Fibroblast of pulmonary artery (primary cell): ENCODE measurements around the gene TBCD.

Source experiments
- DNase-seq: peaks from one replicate; pipeline ENCODE4 v3.0.0-alpha.2; 2010; ENCODE audit warnings: low read depth
- H3K4me3 ChIP-seq: replicated peaks from 2 replicates; pipeline ENCODE4 v1.5.1; 2011; ENCODE audit warnings: low read depth, mild to moderate bottlenecking, control low read depth, low read length, moderate library complexity
- CTCF ChIP-seq: IDR thresholded peaks from 2 replicates; pipeline ENCODE4 v1.5.1; 2011; ENCODE audit warnings: mild to moderate bottlenecking, control low read depth, low read length, inconsistent platforms; ENCODE audit errors: missing control alignments

TBCD gene

GRCh38 chr17:82935966-82936767, 184.3 kb downstream of the TBCD start:
- no peak for TF ChIP-seq CTCF
- no peak for DNase-seq
- H3K4me3 ChIP-seq: no peak overlapping the region

GRCh38 chr17:82936768-82937171, 184.9 kb downstream of the TBCD start:
- TF ChIP-seq CTCF: no peak
- DNase-seq: no peak
- H3K4me3 ChIP-seq: no peak overlapping the region

- TF ChIP-seq CTCF: no peak
- DNase-seq: no peak
- H3K4me3 ChIP-seq: no peak overlapping the region
Measured at GRCh38 chr17:82937411-82938371, 185.8 kb downstream of the TBCD start.

GRCh38 chr17:82938486-82938872, 186.6 kb downstream of the TBCD start:
- TF ChIP-seq CTCF: no peak
- no peak overlapping the region for H3K4me3 ChIP-seq
- no peak for DNase-seq

- no peak overlapping the region for H3K4me3 ChIP-seq
Measured at GRCh38 chr17:82938873-82939620, 187.2 kb downstream of the TBCD start.

More at GRCh38 chr17:82938873-82939620, 187.2 kb downstream of the TBCD start:
- no peak for TF ChIP-seq CTCF
- no peak for DNase-seq
